HG02852 (cell line): ENCODE data around the gene NCBP3.

Source experiments
- ATAC-seq: cut with Tn5 transposase; IDR thresholded peaks from one replicate; pipeline ENCODE4 v1.9.1; 2021; ENCODE audit warnings: mild to moderate bottlenecking, moderate library complexity; ENCODE audit not compliant: unreplicated experiment

The NCBP3 gene

DNA sequence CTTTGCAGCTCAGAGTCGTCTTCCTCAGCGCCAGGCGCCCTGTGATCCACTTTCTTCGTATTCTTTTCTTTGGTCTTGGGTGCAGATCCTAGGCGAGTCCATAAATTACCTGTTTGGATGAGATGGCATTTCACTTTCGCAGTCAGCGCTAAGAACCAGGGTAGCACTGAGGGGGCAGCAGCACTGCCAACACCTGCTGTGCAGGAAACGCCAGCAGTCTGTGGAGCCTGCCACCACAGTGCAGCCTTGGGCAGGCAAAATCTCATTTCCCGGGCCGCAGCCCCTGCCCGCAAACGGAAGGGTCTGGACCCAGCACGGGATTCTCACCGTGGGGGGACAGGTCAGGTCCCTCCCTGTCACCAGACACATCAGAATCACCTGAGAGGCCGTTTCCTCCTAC is 32.9 kb downstream of the NCBP3 start:
- no peak for ATAC-seq

DNA sequence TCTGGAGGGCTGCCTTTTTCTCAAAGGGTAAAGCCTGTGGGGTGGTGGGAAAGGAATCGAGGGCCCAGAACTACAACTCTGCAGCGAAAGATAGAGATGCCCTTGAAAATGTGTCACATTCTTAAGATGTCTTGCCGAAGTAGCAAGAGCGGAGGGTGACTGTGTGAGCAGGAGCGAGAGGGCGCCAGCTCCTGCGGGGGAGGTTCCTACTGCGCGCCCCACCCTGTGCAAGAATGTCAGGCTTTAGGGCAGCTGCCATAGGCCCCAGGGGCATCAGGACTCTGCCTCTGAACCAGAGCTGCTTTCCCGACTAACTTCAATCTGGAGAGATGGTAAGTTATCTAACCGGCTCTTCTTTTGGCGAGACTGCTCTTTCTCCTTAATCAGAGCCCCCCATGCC is 33.3 kb downstream of the NCBP3 start:
- ATAC-seq, result no peak

- ATAC-seq, result no peak
These were observed 33.8 kb downstream of the NCBP3 start for GRCh38 chr17:3812284-3812683.

- ATAC-seq, result no peak
These were observed 36.0 kb downstream of the NCBP3 start for GRCh38 chr17:3810019-3810418.

- ATAC-seq, result no peak
These were observed 36.9 kb downstream of the NCBP3 start for GRCh38 chr17:3809135-3809534.

DNA sequence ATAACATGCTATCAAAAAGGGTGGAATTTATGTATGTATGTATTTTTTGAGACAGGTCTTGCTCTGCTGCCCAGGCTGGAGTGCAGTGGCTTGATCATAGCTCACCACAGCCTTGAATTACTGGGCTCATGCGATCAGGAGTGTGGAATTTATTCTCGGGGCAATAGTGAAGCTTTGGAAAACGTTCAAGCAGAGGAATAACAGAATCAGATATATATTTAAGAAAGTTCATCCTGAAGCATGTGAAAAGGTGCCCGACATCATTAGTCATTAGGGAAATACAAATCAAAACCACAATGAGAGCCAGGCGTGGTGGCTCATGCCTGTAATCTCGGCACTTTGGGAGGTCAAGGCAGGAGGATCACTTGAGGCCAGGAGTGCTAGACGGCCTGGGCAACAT is 37.3 kb downstream of the NCBP3 start:
- ATAC-seq, result no peak

DNA sequence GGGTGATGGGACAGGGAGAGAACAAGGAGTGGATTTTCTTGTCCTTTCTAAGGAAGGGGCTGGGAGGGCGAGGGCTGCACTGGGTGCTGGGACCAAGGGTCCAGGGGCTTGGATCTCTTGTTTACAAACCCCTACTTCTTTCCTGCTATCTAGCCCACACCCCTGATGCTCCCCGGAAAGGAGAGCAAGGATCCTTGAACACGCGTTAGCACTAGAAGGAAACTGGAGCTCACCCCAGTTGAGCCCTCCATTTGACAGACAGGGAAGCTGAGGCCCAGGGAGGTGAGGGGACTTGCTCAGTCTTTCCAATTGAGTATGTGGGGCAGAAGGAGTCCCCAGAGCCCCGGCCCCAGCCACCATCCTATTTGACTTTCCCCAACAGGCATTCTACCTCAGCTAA is 40.5 kb downstream of the NCBP3 start:
- no peak for ATAC-seq

DNA sequence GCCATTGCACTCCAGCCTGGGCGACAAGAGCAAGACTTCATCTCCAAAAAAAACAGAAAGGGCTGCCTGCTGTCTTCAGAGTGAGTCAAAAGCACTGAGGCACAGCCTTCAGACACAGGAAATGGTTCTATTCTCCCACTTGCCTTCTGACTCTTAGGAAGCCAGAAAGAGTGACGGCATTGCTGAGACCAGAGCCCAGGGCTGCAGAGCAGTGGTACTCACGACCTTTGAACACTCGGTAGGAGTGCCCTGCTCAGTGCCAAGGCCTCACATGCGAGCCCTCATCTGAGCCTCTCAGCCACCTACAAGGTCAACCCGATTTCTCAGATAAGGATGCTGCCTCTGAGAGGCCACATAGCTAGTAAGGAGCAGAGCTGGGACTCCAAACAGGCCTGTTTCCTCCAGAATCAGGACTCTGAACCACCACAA is 41.5 kb downstream of the NCBP3 start:
- peak; percentile 66 for ATAC-seq

DNA sequence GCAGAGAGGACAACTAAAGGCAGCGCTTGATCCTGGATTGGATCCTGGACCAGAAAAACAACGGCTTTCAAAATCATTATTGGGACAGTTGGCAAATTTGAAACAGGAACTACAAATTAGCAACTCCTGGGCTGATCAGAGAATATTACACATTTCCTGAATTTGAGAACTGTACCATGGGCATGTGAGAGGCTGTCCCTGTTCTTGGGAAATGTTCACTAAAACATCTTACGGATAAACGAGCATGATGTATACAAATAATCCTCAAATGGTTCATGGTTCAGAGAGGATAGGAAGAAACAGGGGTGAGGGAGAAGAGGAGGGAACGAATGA is 42.8 kb downstream of the NCBP3 start:
- no peak for ATAC-seq

DNA sequence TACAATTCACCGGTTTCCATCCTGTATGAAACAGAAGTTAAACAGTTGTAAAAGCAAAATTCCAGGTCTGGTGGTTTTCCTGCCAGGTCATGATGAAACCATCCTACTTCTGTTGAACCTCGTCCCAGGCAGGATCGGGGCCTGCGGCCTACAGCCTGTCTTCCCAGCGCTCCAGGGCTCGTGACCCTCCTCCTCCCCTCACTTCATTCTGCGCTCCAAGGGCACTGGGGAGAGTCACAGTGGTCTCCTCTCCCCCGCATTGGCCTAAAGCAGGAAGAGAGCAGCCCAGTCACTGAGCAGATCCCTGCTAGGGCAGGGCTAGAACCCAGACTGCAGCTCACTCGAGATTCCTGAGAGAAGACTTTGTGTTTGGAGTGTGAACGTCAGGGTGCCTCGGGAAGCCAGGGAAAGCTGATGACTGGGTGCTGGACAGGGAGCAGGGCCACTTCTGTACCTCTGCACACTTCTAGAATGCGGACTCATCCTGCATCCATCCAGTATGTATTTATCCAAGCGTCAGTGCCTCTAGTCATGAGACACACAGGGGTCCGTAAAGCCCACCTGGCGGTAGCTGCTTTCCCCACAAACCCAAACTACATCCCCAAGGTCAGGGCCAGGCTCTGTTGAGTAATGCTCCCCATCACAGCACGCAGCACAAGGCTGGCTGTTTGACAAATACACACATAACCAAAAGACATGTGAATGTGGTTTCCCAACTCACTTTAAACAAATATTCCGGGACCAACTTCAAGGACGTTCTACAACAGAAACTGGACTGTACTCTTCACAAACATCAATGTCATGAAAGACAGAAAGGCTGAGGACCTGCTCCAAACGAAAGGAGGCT is 43.4 kb downstream of the NCBP3 start:
- no peak for ATAC-seq

DNA sequence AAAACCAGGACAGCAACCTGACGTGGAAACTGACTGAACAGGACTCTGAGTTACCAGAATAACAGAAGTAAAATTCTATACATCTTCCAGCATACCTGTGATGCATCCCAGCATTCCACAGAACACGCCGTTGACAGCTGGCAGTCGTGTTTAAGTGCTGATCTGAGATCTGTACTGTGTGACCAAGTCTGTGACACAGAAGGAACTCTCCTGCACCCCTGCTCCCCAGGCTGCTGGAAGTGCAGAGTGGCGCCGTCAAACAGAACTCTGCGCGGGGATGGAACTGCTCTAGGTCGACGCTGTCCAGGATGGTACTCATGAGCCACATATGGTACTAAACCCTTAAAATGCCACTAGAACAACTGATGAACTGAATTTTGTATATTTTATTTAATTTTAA is 44.3 kb downstream of the NCBP3 start:
- ATAC-seq, result no peak

DNA sequence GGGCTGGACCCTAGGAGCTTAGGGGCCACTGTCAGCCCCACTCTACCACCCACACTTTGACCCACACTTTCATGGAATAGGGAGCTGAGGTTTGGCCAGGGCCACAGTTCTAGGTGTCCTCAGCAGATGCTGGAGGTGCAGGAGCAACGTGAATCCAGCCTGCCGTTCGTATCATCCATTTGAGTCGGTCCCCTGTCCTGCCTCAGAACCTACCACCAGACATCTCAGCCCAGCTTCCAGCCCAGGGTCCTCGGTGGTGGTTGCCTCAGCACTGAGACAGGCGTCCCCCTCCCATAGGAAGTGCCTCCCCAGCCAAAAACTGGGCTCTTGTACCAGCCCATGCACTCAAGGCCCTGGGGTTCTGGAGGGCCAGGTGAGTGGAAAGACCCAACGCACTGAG is 44.7 kb downstream of the NCBP3 start:
- ATAC-seq, result no peak

DNA sequence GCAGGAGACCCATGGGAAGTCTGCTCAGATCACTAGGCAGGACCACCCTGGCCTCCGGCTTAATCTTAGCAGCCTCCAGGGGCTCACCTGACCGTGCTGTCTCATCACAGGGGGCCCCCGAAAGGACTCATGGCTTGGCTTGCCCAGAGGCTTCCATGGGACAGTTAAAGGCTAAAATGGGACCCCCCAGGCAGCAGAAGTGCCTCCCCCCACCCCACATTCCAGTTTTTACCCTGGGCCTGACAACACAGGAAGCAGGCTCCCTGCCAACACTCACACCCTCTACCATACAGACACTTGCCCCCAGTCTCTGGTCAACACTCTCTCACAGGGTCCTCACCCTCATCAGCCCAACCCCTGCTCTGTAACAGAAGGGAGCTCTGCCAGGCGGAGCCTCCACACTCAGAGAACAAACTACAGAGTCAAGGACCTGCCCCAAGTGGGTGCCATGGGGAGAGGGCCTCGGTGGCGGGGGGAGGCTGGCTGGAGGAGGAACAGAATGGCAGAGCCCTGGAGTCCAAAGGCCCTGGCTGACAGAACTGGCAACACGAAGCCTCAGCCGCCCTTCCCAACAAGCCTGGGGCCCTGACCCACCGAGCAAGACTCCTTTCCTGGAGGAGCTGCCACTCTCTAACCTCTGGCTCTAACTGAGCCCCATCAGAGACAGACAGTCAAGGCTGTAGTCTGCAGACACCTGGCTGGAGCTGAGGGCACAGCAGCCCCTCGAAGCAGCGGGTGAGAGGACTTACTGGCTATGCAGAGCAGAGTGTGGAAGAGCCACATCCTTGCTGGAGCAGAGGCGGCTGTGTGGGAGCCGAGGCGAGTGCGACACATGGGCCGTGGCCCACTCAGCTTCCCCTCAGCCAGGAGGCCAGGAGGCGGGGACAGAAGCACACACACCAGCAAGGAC is 45.4 kb downstream of the NCBP3 start, which contains the start of gene ITGAE:
TSS of gene ITGAE (minus strand) at position 827 of the 910 bp plus-strand sequence. CDS start at position 783, 44 bp downstream.
- ATAC-seq, result no peak

DNA sequence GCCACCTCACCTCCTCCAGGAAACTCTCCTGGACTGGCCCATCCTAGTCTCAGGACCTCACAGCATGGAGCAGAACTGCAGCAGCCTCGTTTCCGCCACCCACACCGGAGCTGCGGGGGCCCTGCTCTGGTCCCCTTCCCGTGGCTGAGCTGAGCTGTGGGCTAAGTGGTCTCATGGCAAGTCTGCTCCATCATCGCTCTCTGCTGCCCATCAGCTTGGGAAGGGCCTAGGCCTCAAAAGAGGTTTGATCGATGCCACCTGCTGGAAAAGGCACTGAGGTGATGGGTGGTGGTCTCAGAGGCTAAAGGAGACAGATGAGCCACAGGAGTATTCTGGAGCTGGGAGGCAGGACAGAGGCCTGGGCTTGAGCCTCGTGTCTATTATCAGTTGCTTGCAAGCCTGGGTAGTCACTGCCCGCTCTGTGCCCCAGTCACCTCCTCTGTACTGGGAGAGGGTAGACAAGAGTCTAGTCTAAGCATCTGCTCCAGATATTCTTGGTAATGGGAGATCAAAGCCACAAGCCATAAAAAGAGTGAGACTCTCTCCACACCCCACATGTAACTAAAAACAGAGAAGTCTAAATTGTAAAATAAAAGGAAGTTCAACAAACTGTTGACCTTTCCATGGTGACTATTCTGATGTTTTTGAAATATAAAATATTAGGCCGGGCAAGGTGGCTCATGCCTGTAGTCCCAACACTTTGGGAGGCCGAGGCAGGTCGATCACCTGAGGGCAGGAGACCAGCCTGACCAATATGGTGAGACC is 46.7 kb downstream of the NCBP3 start:
- ATAC-seq, result no peak

DNA sequence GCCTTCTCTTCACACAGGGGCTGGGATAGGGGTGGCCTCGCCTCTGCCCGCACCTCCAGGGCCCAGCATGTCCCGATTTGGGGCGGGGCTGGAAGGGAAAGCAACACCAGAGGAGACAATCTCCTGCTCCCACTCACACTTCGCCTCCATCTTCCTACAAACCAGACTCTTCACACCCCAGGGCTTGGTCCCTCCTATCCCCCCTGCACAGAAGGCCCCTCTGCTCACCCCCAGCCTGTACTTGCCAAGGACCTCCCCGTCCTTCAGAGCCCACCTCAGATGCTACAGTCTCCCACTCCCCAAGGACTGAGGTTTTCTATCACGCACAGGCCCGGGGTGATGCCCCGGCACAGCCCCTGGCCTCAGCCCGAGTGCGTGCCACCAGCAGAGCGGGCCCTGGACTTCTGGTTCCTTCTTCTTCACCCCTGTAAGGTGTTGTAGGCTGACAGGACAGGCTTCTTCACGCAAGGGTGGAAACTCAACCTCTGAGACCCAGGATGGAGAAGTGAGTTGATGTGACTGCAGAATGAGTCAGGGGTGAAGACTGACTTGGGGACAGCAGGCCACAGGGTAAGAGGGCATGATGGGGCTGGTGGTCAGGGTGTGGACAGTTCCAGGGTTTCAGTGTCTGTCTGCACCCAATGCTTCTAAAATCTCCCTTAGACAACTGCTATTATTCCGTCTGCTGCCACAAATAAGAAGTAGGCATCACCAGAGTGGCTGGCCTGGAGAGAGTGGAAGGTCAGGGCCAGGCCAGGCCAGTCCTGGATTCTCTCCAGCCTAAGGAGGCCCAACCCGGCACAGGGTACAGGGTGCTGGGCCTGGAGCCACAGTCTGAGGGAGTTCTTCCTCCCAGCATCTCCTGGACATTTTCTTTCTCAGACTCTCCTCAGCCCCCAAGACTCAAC is 47.5 kb downstream of the NCBP3 start:
- ATAC-seq, result no peak

GRCh38 chr17:3796822-3797170 is 49.2 kb downstream of the NCBP3 start:
- ATAC-seq, result peak; percentile 32

GRCh38 chr17:3796110-3796821 is 49.8 kb downstream of the NCBP3 start:
- ATAC-seq, result peak; percentile 73

- ATAC-seq, result no peak
These were observed 50.5 kb downstream of the NCBP3 start for GRCh38 chr17:3795390-3796102.
